ENCODE measurements around the gene P2RX2.

- no peak for TF ChIP-seq CTCF (IDR thresholded peaks at IDR 0.05)
- TF ChIP-seq POLR2A (IDR thresholded peaks at IDR 0.05): no peak
Measured at GRCh38 chr12:132633398-132633797, 14.8 kb downstream of the P2RX2 start.
